Panc1 (cell line): Measurements from ENCODE around the gene SUSD4. TPM values are rescaled to one million over a fixed set of nuclear protein-coding genes. Genes with fewer than 3 reads are reported as not detected.

Source experiments
- ATAC-seq: fragments of 200-7000 bp; cut with Tn5 transposase; 2 replicates; pipeline ENCODE4 v1.9.1; 2020; ENCODE audit warnings: mild to moderate bottlenecking, moderate library complexity
- BruUV-seq: library from RNA; stranded (reverse); fragments of 400-500 nt; replicated peaks from 2 replicates; lab custom pipeline; 2021; lab: Mats Ljungman, UMichigan
- CTCF ChIA-PET: fragments of 300-600 bp; sonication (Branson Sonifier 250); formaldehyde crosslinking; loops from one replicate; lab custom pipeline; 2022; ENCODE audit warnings: antibody characterized with exemption; lab: Charles Lee
- POLR2A ChIA-PET: fragments of 300-600 bp; sonication (Branson Sonifier 250); formaldehyde crosslinking; loops from one replicate; lab custom pipeline; 2022; ENCODE audit warnings: antibody characterized with exemption; lab: Charles Lee
- DNase-seq: peaks from one replicate; pipeline ENCODE4 v3.0.0-alpha.2; 2010; ENCODE audit warnings: low read depth, low spot score
- H3K27ac ChIP-seq: 2 replicates; pipeline ENCODE4 v1.5.1; 2011; ENCODE audit warnings: mild to moderate bottlenecking, low read length, inconsistent platforms
- H3K27me3 ChIP-seq: fragments of 200-500 bp; sonication (Bioruptor generic); 2 replicates; pipeline ENCODE4 v1.6.0; 2014; ENCODE audit warnings: low read length, inconsistent platforms; ENCODE audit not compliant: control insufficient read depth, insufficient read depth
- H3K36me3 ChIP-seq: fragments of 200-500 bp; sonication (Bioruptor generic); 2 replicates; pipeline ENCODE4 v1.5.1; 2014; ENCODE audit warnings: inconsistent platforms, mild to moderate bottlenecking, low read length, moderate library complexity; ENCODE audit not compliant: control insufficient read depth, insufficient read depth
- H3K4me1 ChIP-seq: 2 replicates; pipeline ENCODE4 v1.5.1; 2011; ENCODE audit warnings: inconsistent platforms, mild to moderate bottlenecking, low read length, moderate library complexity; ENCODE audit not compliant: control insufficient read depth, insufficient read depth
- H3K4me3 ChIP-seq, 2 experiments: 2 replicates each; pipeline ENCODE4 v1.5.1; 2011 to 2012; ENCODE audit warnings: low read depth in 2 of 2, low read length in 2 of 2, mild to moderate bottlenecking in 2 of 2, inconsistent platforms in 1 of 2, moderate library complexity in 1 of 2
- H3K9me3 ChIP-seq: fragments of 200-500 bp; sonication (Bioruptor generic); 2 replicates; pipeline ENCODE4 v1.5.1; 2014; ENCODE audit warnings: low read depth, mild to moderate bottlenecking, inconsistent platforms, low read length, moderate library complexity; ENCODE audit not compliant: control insufficient read depth, insufficient read depth
- POLR2AphosphoS5 ChIP-seq: IDR thresholded peaks from 2 replicates; pipeline ENCODE4 v1.6.1; 2012; ENCODE audit warnings: mild to moderate bottlenecking, low read depth, low read length, moderate library complexity
- SIN3A ChIP-seq: IDR thresholded peaks from 2 replicates; pipeline ENCODE4 v1.6.1; 2012; ENCODE audit warnings: low read depth, mild to moderate bottlenecking, low read length, moderate library complexity, borderline replicate concordance; ENCODE audit not compliant: insufficient read depth
- TCF7L2 ChIP-seq: IDR thresholded peaks from 2 replicates; pipeline ENCODE4 v1.6.1; 2011; ENCODE audit warnings: mild to moderate bottlenecking, low read depth, low read length, inconsistent platforms
- in situ Hi-C: cut with HindIII; loops from 2 replicates; pipeline ENCODE4 v1.10.0; 2016; ENCODE audit warnings: low sequenced_read_pairs, low pct_unique_long_range_greater_than_20kb
- intact Hi-C: fragments of 100-400 bp; cut with micrococcal nuclease; formaldehyde crosslinking; loops from one replicate; pipeline ENCODE4 v1.10.0; 2022; ENCODE audit not compliant: unreplicated experiment
- total RNA-seq: library from RNA; stranded (reverse); gene quantifications from one replicate; pipeline ENCODE4 v1.2.1, GENCODE V29; 2021; ENCODE audit not compliant: unreplicated experiment
- TF ChIP-seq, protein P1 (sequence below): fragments of 450-650 bp; IDR thresholded peaks from 2 replicates; pipeline ENCODE4 v1.5.1; 2017; ENCODE audit warnings: mild to moderate bottlenecking
- TF ChIP-seq, protein P2 (sequence below), 2 experiments: IDR thresholded peaks; 2 replicates each; pipeline ENCODE4 v1.6.1; 2011 to 2012; ENCODE audit warnings: low read depth in 2 of 2, control low read depth in 1 of 2, low read length in 1 of 2, mild to moderate bottlenecking in 1 of 2, moderate library complexity in 1 of 2; ENCODE audit not compliant: insufficient read depth in 1 of 2

SUSD4 gene
- total RNA-seq, 1 experiment from 2014 or later: 0.28 TPM

DNA sequence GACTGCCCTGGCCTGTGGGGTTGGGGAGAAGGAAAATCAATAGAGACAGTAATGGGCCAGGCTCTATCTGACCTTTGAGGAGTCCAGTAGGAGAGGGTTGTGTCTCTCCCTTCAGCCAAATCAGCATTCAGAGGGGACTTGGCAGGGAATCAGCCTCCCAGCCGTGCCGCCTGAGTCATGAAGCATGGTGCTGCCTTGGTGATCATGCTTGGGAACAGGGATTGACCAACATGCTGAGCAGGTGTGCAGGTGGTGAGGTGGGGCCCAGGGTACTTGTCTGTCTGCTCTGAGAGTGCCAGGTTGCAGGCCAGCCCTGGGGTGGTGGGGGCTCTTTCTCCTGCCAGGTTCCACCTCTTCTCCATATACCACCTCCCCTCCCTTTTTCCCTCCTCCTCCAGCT is 162.0 kb downstream of the SUSD4 start:
- Histone ChIP-seq H3K36me3 (no peaks in the 10 kb centered on the region), H3K4me1 (no peaks in the 10 kb centered on the region), H3K27me3 (no peaks in the 10 kb centered on the region), H3K4me3 (no peak overlapping the region), H3K9me3 (no peaks in the 10 kb centered on the region), H3K27ac (no peak overlapping the region)
- no peak for TF ChIP-seq TCF7L2
- TF ChIP-seq, protein P1, sequence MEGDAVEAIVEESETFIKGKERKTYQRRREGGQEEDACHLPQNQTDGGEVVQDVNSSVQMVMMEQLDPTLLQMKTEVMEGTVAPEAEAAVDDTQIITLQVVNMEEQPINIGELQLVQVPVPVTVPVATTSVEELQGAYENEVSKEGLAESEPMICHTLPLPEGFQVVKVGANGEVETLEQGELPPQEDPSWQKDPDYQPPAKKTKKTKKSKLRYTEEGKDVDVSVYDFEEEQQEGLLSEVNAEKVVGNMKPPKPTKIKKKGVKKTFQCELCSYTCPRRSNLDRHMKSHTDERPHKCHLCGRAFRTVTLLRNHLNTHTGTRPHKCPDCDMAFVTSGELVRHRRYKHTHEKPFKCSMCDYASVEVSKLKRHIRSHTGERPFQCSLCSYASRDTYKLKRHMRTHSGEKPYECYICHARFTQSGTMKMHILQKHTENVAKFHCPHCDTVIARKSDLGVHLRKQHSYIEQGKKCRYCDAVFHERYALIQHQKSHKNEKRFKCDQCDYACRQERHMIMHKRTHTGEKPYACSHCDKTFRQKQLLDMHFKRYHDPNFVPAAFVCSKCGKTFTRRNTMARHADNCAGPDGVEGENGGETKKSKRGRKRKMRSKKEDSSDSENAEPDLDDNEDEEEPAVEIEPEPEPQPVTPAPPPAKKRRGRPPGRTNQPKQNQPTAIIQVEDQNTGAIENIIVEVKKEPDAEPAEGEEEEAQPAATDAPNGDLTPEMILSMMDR: no peak
- no peak for TF ChIP-seq POLR2AphosphoS5
- no peak for TF ChIP-seq SIN3A
- TF ChIP-seq, protein P2, sequence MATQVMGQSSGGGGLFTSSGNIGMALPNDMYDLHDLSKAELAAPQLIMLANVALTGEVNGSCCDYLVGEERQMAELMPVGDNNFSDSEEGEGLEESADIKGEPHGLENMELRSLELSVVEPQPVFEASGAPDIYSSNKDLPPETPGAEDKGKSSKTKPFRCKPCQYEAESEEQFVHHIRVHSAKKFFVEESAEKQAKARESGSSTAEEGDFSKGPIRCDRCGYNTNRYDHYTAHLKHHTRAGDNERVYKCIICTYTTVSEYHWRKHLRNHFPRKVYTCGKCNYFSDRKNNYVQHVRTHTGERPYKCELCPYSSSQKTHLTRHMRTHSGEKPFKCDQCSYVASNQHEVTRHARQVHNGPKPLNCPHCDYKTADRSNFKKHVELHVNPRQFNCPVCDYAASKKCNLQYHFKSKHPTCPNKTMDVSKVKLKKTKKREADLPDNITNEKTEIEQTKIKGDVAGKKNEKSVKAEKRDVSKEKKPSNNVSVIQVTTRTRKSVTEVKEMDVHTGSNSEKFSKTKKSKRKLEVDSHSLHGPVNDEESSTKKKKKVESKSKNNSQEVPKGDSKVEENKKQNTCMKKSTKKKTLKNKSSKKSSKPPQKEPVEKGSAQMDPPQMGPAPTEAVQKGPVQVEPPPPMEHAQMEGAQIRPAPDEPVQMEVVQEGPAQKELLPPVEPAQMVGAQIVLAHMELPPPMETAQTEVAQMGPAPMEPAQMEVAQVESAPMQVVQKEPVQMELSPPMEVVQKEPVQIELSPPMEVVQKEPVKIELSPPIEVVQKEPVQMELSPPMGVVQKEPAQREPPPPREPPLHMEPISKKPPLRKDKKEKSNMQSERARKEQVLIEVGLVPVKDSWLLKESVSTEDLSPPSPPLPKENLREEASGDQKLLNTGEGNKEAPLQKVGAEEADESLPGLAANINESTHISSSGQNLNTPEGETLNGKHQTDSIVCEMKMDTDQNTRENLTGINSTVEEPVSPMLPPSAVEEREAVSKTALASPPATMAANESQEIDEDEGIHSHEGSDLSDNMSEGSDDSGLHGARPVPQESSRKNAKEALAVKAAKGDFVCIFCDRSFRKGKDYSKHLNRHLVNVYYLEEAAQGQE (IDR thresholded peaks at IDR 0.05; ENCODE audit: insufficient read depth in 1 of 2, low read depth in 2 of 2, low read length in 1 of 2): no peak
- ChIA-PET CTCF (no interaction called here), POLR2A (no interaction called here)
- in situ Hi-C loops: no loop called here
- BruUV-seq: no TSS peak
- no peak for ATAC-seq
- intact Hi-C loops: no loop called here
- DNase-seq: no peak

DNA sequence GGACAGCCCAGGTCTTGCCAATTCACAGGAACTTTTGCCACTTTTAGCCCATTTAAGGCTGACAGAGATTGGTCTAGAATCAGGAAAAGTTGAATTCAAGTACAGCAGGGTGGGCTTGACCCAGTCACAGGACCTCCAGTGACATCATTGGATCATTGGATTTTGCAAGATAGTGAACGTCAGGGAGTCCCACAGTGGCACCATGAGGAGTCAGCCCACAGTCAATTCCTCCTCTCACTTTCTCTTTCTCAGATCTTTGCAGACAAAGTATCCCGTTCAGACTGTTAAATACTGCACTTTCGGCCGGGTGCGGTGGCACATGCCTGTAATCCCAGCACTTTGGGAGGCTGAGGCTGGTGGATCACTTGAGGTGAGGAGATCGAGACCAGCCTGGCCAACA is 163.1 kb downstream of the SUSD4 start:
- intact Hi-C loops: no loop called here
- Histone ChIP-seq H3K36me3 (no peaks in the 10 kb centered on the region), H3K27ac (no peak overlapping the region), H3K4me1 (no peaks in the 10 kb centered on the region), H3K4me3 (no peak overlapping the region), H3K9me3 (no peaks in the 10 kb centered on the region), H3K27me3 (no peaks in the 10 kb centered on the region)
- DNase-seq (no peak), ATAC-seq (no peak)
- POLR2A ChIA-PET: no interaction called here
- CTCF ChIA-PET: interaction anchor here (1.2 kb wide), 1 partner anchor 67 kb away, joined by 3 read pairs; no protein-coding TSS in a partner anchor
- in situ Hi-C loops: no loop called here
- no TSS peak for BruUV-seq
- TF ChIP-seq, protein P2 (IDR thresholded peaks at IDR 0.05; ENCODE audit: insufficient read depth in 1 of 2, low read depth in 2 of 2, low read length in 1 of 2): no peak
